OCI-LY7 (cell line): Measurements from ENCODE around the gene DNER.
"Not testable (repeated sequence)": the region's sequence is repeated elsewhere in the genome, so short reads cannot be mapped to it uniquely, and the experiment has no call there.

ENCODE experiments used
- EZH2phosphoT487 ChIP-seq: fragments of 200-600 bp; sonication (generic); IDR thresholded peaks from 2 replicates; pipeline ENCODE4 v1.6.1; 2018; ENCODE audit warnings: low read depth, borderline replicate concordance, mild to moderate bottlenecking, mixed run types, antibody characterized with exemption, low read length, moderate library complexity, mixed read lengths
- TF ChIP-seq, protein P1 (sequence below): fragments of 200-600 bp; sonication (generic); conservative IDR thresholded peaks from 2 replicates; pipeline ENCODE4 v1.5.1; 2014; ENCODE audit warnings: mild to moderate bottlenecking, antibody characterized with exemption, low read length, moderate library complexity, mixed read lengths

DNA sequence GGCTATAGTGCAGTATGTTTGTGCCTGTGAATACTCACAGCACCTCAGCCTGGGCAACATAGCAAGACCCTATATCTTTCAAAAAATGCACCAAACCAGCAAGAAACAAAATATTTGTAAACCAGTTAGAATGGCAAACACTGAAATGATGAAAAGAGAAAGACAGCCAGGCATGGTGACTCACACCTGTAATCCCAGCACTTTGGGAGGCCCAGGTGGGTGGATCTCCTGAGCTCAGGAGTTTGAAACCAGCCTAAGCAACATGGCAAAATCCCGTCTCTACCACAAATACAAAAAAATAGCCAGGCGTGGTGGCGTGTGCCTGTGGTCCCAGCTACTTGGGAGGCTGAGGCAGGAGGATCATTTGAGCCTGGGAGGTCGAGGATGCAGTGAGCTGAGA is 375.2 kb downstream of the DNER start:
- TF ChIP-seq, protein P1, sequence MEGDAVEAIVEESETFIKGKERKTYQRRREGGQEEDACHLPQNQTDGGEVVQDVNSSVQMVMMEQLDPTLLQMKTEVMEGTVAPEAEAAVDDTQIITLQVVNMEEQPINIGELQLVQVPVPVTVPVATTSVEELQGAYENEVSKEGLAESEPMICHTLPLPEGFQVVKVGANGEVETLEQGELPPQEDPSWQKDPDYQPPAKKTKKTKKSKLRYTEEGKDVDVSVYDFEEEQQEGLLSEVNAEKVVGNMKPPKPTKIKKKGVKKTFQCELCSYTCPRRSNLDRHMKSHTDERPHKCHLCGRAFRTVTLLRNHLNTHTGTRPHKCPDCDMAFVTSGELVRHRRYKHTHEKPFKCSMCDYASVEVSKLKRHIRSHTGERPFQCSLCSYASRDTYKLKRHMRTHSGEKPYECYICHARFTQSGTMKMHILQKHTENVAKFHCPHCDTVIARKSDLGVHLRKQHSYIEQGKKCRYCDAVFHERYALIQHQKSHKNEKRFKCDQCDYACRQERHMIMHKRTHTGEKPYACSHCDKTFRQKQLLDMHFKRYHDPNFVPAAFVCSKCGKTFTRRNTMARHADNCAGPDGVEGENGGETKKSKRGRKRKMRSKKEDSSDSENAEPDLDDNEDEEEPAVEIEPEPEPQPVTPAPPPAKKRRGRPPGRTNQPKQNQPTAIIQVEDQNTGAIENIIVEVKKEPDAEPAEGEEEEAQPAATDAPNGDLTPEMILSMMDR = not testable (repeated sequence)
- TF ChIP-seq EZH2phosphoT487 = not testable (repeated sequence)
